GM12873 (cell line): ENCODE results near the gene NPC1L1.

Source experiments
- CTCF ChIP-seq: IDR thresholded peaks from 2 replicates; pipeline ENCODE4 v1.5.1; 2012; ENCODE audit warnings: low read depth, mild to moderate bottlenecking, moderate library complexity, low read length, control low read depth; ENCODE audit not compliant: insufficient read depth; ENCODE audit errors: missing control alignments

NPC1L1 gene

GRCh38 chr7:44538093-44538797, 2.9 kb downstream of the NPC1L1 start:
- TF ChIP-seq CTCF, result no peak

- TF ChIP-seq CTCF, result no peak
These were observed 3.7 kb downstream of the NPC1L1 start for GRCh38 chr7:44537442-44537841.

GRCh38 chr7:44536090-44536489, 5.0 kb downstream of the NPC1L1 start:
- no peak for TF ChIP-seq CTCF

GRCh38 chr7:44535348-44536064, 5.6 kb downstream of the NPC1L1 start:
- no peak for TF ChIP-seq CTCF

- peak; percentile 93 for TF ChIP-seq CTCF
These were observed 6.6 kb downstream of the NPC1L1 start for GRCh38 chr7:44534501-44534900.

GRCh38 chr7:44534087-44534486, 7.0 kb downstream of the NPC1L1 start:
- no peak for TF ChIP-seq CTCF

GRCh38 chr7:44533301-44534055, 7.7 kb downstream of the NPC1L1 start:
- no peak for TF ChIP-seq CTCF
